ACC112 (cell line): ENCODE results near the gene FARS2.

ENCODE experiments used
- H2AFZ ChIP-seq: fragments of 200-600 bp; sonication (generic); one replicate; pipeline ENCODE4 v1.6.0; 2017; ENCODE audit warnings: antibody characterized with exemption, low read length; ENCODE audit not compliant: unreplicated experiment
- H3K27ac ChIP-seq: fragments of 200-600 bp; sonication (generic); 2 replicates; pipeline ENCODE4 v1.5.1; 2014; ENCODE audit warnings: low read depth, mild to moderate bottlenecking, antibody characterized with exemption, low read length, moderate library complexity
- H3K27me3 ChIP-seq: fragments of 200-600 bp; sonication (generic); 2 replicates; pipeline ENCODE4 v1.6.1; 2014; ENCODE audit warnings: mild to moderate bottlenecking, antibody characterized with exemption, low read length, moderate library complexity, mixed read lengths; ENCODE audit not compliant: insufficient read depth
- H3K36me3 ChIP-seq: fragments of 200-600 bp; sonication (generic); 2 replicates; pipeline ENCODE4 v1.6.1; 2016; ENCODE audit warnings: mild to moderate bottlenecking, antibody characterized with exemption, low read length, moderate library complexity, mixed read lengths; ENCODE audit not compliant: insufficient read depth
- H3K4me1 ChIP-seq: fragments of 200-600 bp; sonication (generic); one replicate; pipeline ENCODE4 v1.6.1; 2016; ENCODE audit warnings: low read length, mixed read lengths; ENCODE audit not compliant: insufficient read depth, unreplicated experiment, control insufficient read depth
- H3K4me3 ChIP-seq: fragments of 200-600 bp; sonication (generic); 2 replicates; pipeline ENCODE4 v1.5.1; 2014; ENCODE audit warnings: mild to moderate bottlenecking, low read depth, low read length
- H3K79me2 ChIP-seq: fragments of 200-600 bp; sonication (generic); one replicate; pipeline ENCODE4 v1.6.0; 2016; ENCODE audit warnings: low read length; ENCODE audit not compliant: control insufficient read depth, unreplicated experiment, insufficient read depth

Gene FARS2

DNA sequence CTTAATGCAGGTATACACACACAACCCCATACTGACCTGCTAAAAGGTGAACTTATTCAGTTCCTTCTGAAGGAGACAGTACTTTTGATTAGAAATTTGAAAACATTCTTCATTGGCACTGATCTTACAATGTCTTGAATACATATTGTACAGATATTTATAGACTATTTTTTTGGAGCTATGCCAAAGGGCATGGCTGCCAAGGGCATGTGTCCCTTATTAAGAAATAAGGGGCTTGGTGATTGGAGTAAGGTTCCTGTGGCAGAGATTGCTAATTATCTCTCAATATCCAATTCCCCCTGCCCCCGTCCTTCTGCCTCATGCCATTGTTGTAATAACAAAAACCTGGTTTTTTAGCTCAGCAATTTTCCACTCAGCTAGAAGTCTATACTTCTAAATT lies 355.9 kb downstream of the FARS2 start:
- Histone ChIP-seq H3K79me2 (no peaks in the 10 kb centered on the region), H2AFZ (no peak overlapping the region), H3K4me1 (no peaks in the 10 kb centered on the region), H3K4me3 (no peak overlapping the region), H3K27me3 (no peaks in the 10 kb centered on the region), H3K27ac (no peak overlapping the region), H3K36me3 (no peaks in the 10 kb centered on the region)

GRCh38 chr6:5619249-5619648 lies 357.9 kb downstream of the FARS2 start:
- no peak overlapping the region for H2AFZ ChIP-seq
- no peaks in the 10 kb centered on the region for H3K36me3 ChIP-seq
- H3K27ac ChIP-seq, result no peak overlapping the region
- no peak overlapping the region for H3K4me3 ChIP-seq
- no peaks in the 10 kb centered on the region for H3K27me3 ChIP-seq
- no peaks in the 10 kb centered on the region for H3K4me1 ChIP-seq
- H3K79me2 ChIP-seq, result no peaks in the 10 kb centered on the region

DNA sequence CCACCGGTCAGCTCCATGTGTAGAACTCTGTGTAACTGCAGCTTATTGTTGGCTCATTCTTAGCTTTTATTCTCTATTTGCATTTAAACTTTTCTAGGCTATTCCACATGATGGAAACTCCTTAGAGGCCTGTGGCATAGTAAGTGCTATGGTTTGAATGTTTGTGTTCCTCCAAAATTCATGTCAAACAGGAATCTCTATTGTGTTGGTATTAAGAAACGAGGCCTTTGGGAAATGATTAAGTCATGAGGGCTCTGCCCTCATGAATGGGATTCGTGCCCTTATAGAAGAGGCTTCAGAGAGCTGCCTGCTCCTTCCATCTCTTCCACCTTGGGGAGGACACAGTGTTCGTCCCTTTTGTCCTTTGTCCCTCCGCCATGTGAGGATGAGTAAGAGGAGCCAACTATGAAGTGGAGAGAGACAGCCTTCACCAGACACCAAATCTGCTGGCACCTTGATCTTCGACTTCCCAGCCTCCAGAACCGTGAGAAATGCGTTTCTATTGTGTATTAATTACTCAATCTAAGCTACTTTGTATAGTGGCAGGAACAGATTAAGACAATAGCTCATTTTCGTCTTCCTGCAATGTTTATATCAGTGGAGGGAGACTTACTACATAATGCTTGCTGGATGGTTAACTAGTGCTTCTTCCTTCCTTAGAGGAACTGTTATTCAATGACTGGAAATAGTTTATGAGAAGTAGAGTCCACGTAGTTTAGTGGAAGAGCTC lies 361.1 kb downstream of the FARS2 start:
- Histone ChIP-seq H3K36me3 (no peaks in the 10 kb centered on the region), H2AFZ (no peak overlapping the region), H3K4me3 (no peak overlapping the region), H3K79me2 (no peaks in the 10 kb centered on the region), H3K27me3 (no peaks in the 10 kb centered on the region), H3K4me1 (no peaks in the 10 kb centered on the region), H3K27ac (no peak overlapping the region)

DNA sequence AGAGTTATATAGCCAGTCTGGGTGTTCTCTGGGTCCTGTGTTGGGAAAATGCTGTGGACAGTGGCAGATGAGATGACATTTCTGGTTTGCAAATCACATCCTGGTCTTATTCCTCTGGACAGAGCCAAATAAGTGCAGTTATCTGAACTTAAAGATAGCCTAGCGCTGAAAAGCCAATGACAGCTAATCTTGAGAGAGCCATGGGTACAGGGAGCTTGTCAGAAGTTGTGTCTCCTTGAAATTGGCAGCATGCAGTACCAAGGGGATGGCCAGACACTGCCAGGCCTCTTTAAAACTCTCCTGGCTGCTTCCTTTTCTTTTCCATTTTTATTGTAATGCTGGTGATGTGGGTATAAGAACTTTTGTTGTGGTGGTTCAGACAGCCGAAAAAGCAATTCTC lies 362.5 kb downstream of the FARS2 start:
- Histone ChIP-seq H3K4me1 (no peaks in the 10 kb centered on the region), H2AFZ (no peak overlapping the region), H3K79me2 (no peaks in the 10 kb centered on the region), H3K36me3 (no peaks in the 10 kb centered on the region), H3K27me3 (no peaks in the 10 kb centered on the region), H3K27ac (no peak overlapping the region), H3K4me3 (no peak overlapping the region)

- H3K4me3 ChIP-seq, result no peak overlapping the region
- no peaks in the 10 kb centered on the region for H3K36me3 ChIP-seq
- H3K27ac ChIP-seq, result no peak overlapping the region
- no peaks in the 10 kb centered on the region for H3K27me3 ChIP-seq
- H3K79me2 ChIP-seq, result no peaks in the 10 kb centered on the region
- no peaks in the 10 kb centered on the region for H3K4me1 ChIP-seq
- H2AFZ ChIP-seq, result no peak overlapping the region
Observed at GRCh38 chr6:5624256-5624655, 362.9 kb downstream of the FARS2 start.

DNA sequence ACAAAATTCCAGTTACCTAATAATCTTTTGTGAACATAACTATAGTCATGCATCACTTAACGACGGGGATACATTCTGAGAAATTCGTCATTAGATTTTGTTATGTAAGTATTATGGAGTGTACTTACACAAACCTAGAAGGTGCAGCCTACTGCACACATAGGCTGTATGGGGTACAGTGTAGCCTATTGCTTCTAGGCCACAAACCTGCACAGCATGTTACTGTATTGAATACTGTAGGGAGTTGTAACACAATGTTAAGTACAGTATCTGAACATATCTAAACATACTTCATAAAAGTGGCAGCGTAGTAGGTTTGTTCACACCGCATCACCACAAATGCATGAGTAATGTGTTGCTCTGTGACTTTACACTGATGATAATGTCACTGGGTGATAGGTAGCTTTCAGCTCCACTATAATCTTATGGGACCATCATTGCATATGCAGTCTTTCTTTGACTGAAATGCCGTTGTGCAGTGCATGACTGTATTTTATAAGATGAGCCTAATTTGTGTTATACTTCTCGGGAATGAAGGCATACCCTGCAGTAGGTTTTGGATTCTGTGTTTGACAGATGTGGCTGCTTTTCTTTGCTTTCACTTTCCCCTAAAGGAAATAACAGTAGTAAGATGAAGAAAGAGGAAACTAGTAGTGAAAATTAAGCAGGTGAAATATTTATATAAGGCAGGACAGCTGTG lies 365.6 kb downstream of the FARS2 start:
- H2AFZ ChIP-seq, result no peak overlapping the region

GRCh38 chr6:5630636-5631035 lies 369.3 kb downstream of the FARS2 start:
- H3K27ac ChIP-seq, result no peak overlapping the region
- H3K36me3 ChIP-seq, result no peaks in the 10 kb centered on the region
- H3K79me2 ChIP-seq, result no peaks in the 10 kb centered on the region
- H3K4me3 ChIP-seq, result no peak overlapping the region
- H3K27me3 ChIP-seq, result no peaks in the 10 kb centered on the region
- no peaks in the 10 kb centered on the region for H3K4me1 ChIP-seq
- no peak overlapping the region for H2AFZ ChIP-seq

More for the DNA sequence above, 365.6 kb downstream of the FARS2 start:
- no peaks in the 10 kb centered on the region for H3K4me1 ChIP-seq
- H3K27ac ChIP-seq, result no peak overlapping the region
- H3K36me3 ChIP-seq, result no peaks in the 10 kb centered on the region
- no peak overlapping the region for H3K4me3 ChIP-seq
- H3K79me2 ChIP-seq, result no peaks in the 10 kb centered on the region
- H3K27me3 ChIP-seq, result no peaks in the 10 kb centered on the region

GRCh38 chr6:5632348-5632935 lies 371.1 kb downstream of the FARS2 start:
- H3K4me1 ChIP-seq, result no peaks in the 10 kb centered on the region
- no peaks in the 10 kb centered on the region for H3K27me3 ChIP-seq
- no peak overlapping the region for H3K4me3 ChIP-seq
- no peak overlapping the region for H3K27ac ChIP-seq
- H3K79me2 ChIP-seq, result no peaks in the 10 kb centered on the region
- no peak overlapping the region for H2AFZ ChIP-seq
- H3K36me3 ChIP-seq, result no peaks in the 10 kb centered on the region

GRCh38 chr6:5634525-5634924 lies 373.2 kb downstream of the FARS2 start:
- H3K36me3 ChIP-seq, result no peaks in the 10 kb centered on the region
- no peaks in the 10 kb centered on the region for H3K27me3 ChIP-seq
- H3K4me1 ChIP-seq, result no peaks in the 10 kb centered on the region
- H3K4me3 ChIP-seq, result no peak overlapping the region
- no peaks in the 10 kb centered on the region for H3K79me2 ChIP-seq
- no peak overlapping the region for H2AFZ ChIP-seq
- H3K27ac ChIP-seq, result no peak overlapping the region

DNA sequence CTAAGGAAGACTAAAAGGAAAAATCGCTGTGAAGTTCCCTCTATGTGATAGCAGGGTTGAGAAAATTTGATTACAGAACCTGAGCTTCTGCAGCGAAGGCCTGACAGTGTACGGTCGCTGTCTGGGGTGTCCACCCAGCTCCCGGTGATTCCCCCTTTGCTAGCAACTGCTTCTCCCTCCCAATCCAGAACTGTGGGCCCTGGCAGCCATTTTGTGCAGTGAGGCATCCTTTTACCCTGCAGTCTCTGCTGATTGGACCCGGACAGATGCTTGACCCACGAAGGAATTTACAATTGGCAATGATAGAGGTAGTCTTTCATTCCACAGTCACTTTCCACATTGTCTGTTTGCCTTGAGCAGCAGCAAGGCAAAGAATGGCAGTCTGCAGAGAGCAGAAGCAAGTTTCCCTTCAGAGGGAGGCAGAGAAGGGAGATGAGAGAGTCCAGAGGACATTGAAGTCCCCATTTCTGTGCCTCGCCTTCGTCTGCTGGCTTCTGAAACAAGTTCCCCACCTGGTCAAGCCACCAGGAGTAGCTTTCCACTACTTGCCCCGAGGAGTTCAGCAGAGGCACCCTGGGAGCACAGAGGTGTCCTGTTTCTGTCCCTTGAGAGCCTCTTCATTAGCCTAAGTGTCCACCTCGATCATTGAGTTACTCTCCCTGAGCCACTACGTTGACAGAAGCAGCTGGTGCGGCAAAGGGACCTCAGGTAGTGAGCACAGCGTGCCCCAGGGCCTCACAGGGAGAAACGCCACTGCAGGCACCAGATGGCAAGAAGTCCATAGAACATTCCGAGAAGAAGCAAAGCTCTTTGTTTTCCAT lies 375.1 kb downstream of the FARS2 start:
- Histone ChIP-seq H3K27me3 (no peaks in the 10 kb centered on the region), H3K4me3 (no peak overlapping the region), H3K27ac (no peak overlapping the region), H3K79me2 (no peaks in the 10 kb centered on the region), H2AFZ (no peak overlapping the region), H3K4me1 (no peaks in the 10 kb centered on the region), H3K36me3 (0 out of 2 replicates have a peak, but pooled peaks cover 6% of the 10 kb centered on the region)
